Medulla oblongata (tissue), 1 donor: ENCODE data around the gene EPG5.
"Not testable (repeated sequence)": the region's sequence is repeated elsewhere in the genome, so short reads cannot be mapped to it uniquely, and the experiment has no call there.

Source experiments
- DNase-seq: peaks from one replicate; pipeline ENCODE4 v3.0.0-alpha.2; 2015; ENCODE audit errors: extremely low spot score

EPG5 gene

GRCh38 chr18:45837283-45838070 is 129.7 kb downstream of the EPG5 start:
- DNase-seq: no peak

DNA sequence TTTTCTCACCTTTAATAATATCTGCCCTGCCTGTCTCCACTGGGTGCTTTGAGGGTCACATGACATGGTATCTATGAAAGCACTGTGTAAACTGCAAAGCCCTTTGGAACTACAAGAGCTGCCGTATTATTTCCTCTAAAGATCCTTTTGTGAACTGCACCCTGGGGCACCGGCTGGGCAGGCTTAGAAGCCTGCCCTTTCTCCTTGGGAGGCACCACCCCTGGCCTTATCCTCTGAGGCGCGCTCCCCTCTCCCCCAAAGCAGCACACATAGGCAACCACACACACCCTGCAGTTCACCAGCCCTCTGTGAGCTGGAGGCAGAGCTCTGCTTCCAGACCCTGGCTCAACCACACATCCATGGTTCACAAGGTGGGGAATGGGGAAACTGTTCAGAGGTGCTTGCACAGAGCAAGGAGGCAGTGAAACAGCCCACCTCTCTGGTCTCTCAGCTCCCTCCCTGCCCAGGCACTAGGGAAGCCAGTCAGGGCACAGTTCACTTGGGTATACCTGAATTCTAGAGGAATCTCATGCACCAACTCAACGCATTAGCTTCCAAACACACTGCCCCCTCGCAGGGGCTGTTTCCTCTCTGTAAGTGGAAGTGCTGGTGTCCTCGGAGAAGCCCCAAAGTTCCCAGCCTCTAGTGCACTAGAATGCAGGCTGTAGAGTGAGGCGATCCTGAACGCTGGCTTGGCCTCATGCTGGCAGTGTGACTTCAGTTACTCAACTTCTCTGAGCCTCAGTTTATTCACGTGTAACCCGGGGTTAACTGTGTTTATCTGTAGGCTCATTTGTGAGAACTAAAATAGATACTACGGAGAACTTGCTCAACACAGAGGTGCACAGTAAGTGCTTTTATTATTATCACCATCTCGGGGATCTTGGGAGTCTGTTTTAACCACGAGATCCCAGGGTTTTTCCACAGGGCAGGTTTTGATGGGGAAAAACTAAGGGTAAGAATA is 130.6 kb downstream of the EPG5 start:
- DNase-seq: no peak

DNA sequence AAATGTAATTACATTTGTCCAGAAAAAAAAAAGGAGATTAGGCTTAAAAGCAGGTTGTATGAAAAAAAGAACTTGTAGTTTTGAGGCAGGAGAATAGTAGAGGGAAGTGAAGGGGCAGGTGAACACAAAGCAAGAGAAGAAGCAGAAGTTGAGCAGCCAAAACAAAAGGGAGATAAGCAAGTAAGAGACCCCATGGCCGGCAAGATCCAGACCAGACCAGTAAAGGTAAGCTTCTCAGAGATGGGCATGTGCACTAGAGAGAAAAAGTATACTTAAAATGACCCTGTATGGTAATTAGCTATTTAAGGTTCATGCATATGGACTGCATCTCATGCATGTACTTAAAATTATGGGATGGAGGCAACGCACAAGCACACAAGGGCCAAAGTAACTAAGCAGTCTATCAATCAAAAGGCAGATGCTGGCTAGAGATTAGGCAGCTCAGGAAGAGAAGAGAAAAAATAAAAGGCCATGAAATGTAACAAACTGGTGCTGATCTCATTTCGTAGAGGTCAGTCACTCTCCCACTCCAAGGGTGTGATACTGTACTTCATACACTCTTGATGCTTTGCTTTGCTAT is 132.0 kb downstream of the EPG5 start:
- no peak for DNase-seq

- DNase-seq: no peak
Observed at GRCh38 chr18:45834306-45834705, 132.8 kb downstream of the EPG5 start.

- DNase-seq: no peak
Observed at GRCh38 chr18:45833846-45834245, 133.3 kb downstream of the EPG5 start.

- no peak for DNase-seq
Observed at GRCh38 chr18:45830917-45831316, 136.2 kb downstream of the EPG5 start.

DNA sequence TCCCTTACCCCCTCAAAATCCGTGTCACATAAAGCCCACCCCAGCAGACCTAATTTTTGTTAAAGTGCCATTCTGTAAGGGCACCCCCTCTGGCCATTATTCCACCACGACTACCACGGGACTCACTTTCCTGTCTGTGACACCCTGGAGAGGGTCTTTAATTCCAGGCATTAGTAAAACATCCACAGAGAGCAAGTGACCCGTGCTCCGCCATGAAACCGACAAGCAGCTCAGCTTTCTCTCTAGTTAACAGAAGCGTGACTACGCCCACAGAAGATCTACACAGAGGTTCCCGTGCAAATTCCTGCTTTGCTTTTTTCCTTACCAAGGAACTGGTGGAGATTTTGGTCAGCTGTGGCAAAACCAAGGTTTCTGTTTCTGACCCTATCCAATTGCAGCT is 137.3 kb downstream of the EPG5 start:
- DNase-seq: no peak

- no peak for DNase-seq
Observed at GRCh38 chr18:45828917-45829811, 138.0 kb downstream of the EPG5 start.

GRCh38 chr18:45826716-45827115 is 140.4 kb downstream of the EPG5 start:
- DNase-seq: not testable (repeated sequence)

GRCh38 chr18:45826084-45826483 is 141.0 kb downstream of the EPG5 start:
- DNase-seq: no peak

DNA sequence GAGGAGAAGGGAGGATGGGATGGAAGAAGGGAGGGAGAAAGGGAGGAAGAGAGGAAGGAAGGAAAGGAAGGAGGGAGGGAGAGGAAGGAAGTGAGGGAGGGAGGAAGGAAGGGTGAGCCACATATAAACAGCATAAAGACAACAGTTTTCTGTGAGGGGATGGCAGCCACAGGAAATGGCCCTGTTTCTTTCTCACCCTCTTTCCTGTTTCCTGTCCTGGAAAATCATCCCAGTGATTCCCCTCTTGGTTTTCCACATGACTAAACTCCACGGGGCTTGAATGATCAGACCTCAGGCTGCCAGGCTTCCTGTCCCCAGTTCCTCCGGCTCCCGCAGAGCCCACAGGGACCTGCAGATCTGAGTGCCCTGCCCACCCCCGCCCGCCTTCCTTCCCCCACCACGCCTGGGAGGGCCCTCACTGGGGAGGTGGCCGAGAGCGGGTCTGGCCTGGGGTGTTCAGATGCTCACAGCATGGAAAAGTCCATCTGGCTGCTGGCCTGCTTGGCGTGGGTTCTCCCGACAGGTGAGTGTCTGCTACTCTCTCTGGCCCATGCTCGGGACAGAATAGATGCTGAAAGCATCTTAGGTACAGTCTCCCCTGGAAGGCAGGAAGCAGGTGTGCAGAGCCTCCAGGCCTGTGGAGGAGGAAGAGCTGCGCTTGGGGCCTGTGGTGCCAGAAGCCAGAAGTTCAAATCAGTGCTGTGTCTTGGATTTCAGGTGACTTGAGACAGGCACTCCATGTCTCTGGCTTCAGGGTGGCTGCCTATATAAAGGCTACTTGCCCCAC is 141.7 kb downstream of the EPG5 start, which contains the start of gene SIGLEC15:
Gene SIGLEC15, plus strand, starts transcription at position 418 of the 787 bp plus-strand sequence. Its CDS starts 54 bp downstream, at position 472.
- DNase-seq: no peak

- DNase-seq: no peak
Observed at GRCh38 chr18:45821711-45822110, 145.4 kb downstream of the EPG5 start.

DNA sequence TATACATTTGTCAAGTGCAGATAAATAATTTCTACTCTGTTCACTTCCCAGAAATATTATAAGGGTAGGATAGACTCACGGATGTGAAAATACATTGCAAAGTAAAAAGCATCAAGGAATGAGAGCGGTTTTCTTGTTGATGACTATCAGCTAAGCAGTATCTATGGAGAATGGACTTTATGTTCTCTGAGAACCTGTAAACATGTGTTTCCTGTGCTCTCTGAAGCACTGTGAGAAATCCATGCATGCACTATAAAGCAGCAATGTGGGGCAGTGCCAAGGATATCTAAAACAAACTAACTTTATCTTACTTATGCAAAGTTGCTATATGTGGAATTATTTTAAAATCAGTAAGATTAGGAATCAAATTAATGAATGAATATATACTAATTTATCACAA is 146.1 kb downstream of the EPG5 start:
- no peak for DNase-seq

- DNase-seq: no peak
Observed at GRCh38 chr18:45820106-45820745, 146.9 kb downstream of the EPG5 start.

GRCh38 chr18:45818765-45819164 is 148.4 kb downstream of the EPG5 start:
- not testable (repeated sequence) for DNase-seq

DNA sequence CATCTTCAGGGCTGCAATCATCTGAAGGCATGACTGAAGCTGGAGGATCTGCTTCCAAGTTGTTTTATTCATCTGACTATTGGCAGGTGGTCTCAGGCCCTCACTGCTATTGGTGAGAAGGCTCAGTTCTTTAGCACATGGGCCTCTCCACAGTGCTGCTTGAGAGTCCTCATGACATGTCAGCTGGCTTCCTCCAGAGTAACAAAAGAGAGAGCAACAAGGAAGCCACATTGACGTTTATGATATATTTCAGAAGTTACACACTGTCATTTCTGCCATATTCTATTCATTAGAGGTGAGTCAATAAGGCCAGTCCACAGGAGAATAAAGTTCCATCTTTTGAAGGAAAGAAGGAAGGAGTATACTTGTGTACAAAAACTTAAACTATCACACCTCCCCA is 149.6 kb downstream of the EPG5 start:
- no peak for DNase-seq

DNA sequence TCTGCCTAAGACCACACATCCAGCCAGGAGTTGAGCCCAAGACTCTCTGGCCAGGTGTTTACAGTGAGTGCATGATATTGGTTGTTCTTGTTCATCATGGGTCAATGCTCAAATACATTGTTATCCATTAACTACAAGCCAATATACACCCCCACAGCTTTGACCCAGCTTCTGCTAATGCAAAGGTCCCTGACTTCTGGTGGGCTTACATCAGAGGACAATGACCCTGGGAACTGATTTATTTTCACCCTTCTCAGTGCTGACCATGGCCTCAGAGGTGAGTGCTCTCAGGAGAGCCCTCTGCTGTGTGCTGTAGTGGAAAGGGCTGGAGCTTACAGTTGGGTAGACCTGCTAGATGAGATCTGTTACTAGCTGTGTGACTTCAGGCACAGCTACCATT is 152.4 kb downstream of the EPG5 start:
- not testable (repeated sequence) for DNase-seq

- DNase-seq: not testable (repeated sequence)
Observed at GRCh38 chr18:45807144-45807543, 160.0 kb downstream of the EPG5 start.

- DNase-seq: no peak
Observed at GRCh38 chr18:45806226-45806625, 160.9 kb downstream of the EPG5 start.

DNA sequence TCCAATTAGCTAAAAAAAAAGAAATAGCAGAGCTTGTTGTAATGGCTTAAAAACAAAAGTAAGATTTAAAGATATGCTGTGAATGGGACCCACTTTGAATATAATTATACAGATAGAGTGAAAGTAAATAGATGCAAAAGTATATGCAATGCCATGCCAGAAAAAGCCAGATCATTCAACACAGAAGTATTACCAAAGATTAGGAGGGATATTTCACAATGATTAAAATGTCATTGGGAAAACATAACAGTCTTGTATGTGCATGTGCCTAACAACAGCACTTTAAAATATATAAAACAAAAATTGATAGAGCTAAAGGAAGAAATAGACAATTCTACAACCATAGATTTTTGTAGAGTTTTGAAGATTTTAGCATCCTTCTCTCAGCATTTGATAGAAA is 161.6 kb downstream of the EPG5 start:
- DNase-seq: no peak
